HepG2 (cell line): Measurements from ENCODE around the gene H1-8. TPM values are rescaled to one million over a fixed set of nuclear protein-coding genes. Genes with fewer than 3 reads are reported as not detected.
A peak's percentile ranks its signal among the peaks of the same experiment; 100 is the strongest.

Experiments used
- BRCA1 ChIP-seq: sonication (generic); formaldehyde crosslinking; IDR thresholded peaks from 2 replicates; pipeline ENCODE4 v1.4.0; 2020; ENCODE audit warnings: missing genetic modification reagents
- E2F2 ChIP-seq: sonication (generic); formaldehyde crosslinking; IDR thresholded peaks from 2 replicates; pipeline ENCODE4 v1.4.0; 2020; ENCODE audit warnings: missing genetic modification reagents, borderline replicate concordance
- EED ChIP-seq: sonication (generic); formaldehyde crosslinking; IDR thresholded peaks from 2 replicates; pipeline ENCODE4 v1.5.0; 2020; ENCODE audit warnings: mild to moderate bottlenecking, missing genetic modification reagents
- FOXJ3 ChIP-seq: sonication (generic); formaldehyde crosslinking; IDR thresholded peaks from 2 replicates; pipeline ENCODE4 v1.4.0; 2020; ENCODE audit warnings: missing genetic modification reagents, mild to moderate bottlenecking, borderline replicate concordance
- GABPB1 ChIP-seq: IDR thresholded peaks from 2 replicates; pipeline ENCODE4 v1.6.1; 2016; ENCODE audit warnings: mild to moderate bottlenecking, missing genetic modification reagents, moderate library complexity, missing compliant biosample characterization
- LRRFIP1 ChIP-seq: sonication (generic); formaldehyde crosslinking; conservative IDR thresholded peaks from 2 replicates; pipeline ENCODE4 v1.4.0; 2020; ENCODE audit warnings: missing genetic modification reagents
- PAXIP1 ChIP-seq: sonication (generic); formaldehyde crosslinking; conservative IDR thresholded peaks from 2 replicates; pipeline ENCODE4 v1.4.0; 2020; ENCODE audit warnings: mild to moderate bottlenecking, missing genetic modification reagents, moderate library complexity
- RCOR2 ChIP-seq: IDR thresholded peaks from 2 replicates; pipeline ENCODE4 v1.6.1; 2016; ENCODE audit warnings: missing biosample characterization, missing genetic modification reagents
- SALL1 ChIP-seq: sonication (generic); formaldehyde crosslinking; IDR thresholded peaks from 2 replicates; pipeline ENCODE4 v1.8.0; 2022; ENCODE audit warnings: mild to moderate bottlenecking, missing genetic modification reagents
- SOX6 ChIP-seq, 2 experiments: fragments of 450-650 bp in 1 of 2; sonication (generic) in 1 of 2; formaldehyde crosslinking in 1 of 2; IDR thresholded peaks; 2 replicates each; pipeline versions ENCODE4 v1.4.0 to v1.6.1; 2017 to 2020; ENCODE audit warnings: antibody characterized with exemption in 1 of 2, mild to moderate bottlenecking in 1 of 2, missing genetic modification reagents in 1 of 2
- SRSF9 ChIP-seq: fragments of 200-400 bp; formaldehyde crosslinking; IDR thresholded peaks from 2 replicates; pipeline ENCODE4 v1.6.1; 2018; ENCODE audit warnings: borderline replicate concordance, mild to moderate bottlenecking, low read depth, low read length; ENCODE audit not compliant: insufficient read depth, poor library complexity, severe bottlenecking
- TEAD3 ChIP-seq: optimal IDR thresholded peaks from 2 replicates; pipeline ENCODE3; 2016; ENCODE audit warnings: borderline replicate concordance
- THAP11 ChIP-seq: IDR thresholded peaks from 2 replicates; pipeline ENCODE4 v1.6.1; 2016; ENCODE audit warnings: missing biosample characterization, missing genetic modification reagents
- ZBTB49 ChIP-seq: sonication (generic); formaldehyde crosslinking; IDR thresholded peaks from 2 replicates; pipeline ENCODE4 v1.4.0; 2020; ENCODE audit warnings: missing genetic modification reagents, borderline replicate concordance
- ZFP82 ChIP-seq: sonication (generic); formaldehyde crosslinking; IDR thresholded peaks from 2 replicates; pipeline ENCODE4 v1.5.1; 2020; ENCODE audit warnings: mild to moderate bottlenecking, missing genetic modification reagents, borderline replicate concordance
- ZKSCAN8 ChIP-seq: IDR thresholded peaks from 2 replicates; pipeline ENCODE4 v1.6.1; 2016; ENCODE audit warnings: borderline replicate concordance, missing genetic modification reagents, missing compliant biosample characterization
- ZNF501 ChIP-seq: sonication (generic); formaldehyde crosslinking; IDR thresholded peaks from 2 replicates; pipeline ENCODE4 v1.5.1; 2020; ENCODE audit warnings: mild to moderate bottlenecking, moderate library complexity, missing genetic modification reagents
- ZNF619 ChIP-seq: sonication (generic); formaldehyde crosslinking; IDR thresholded peaks from 2 replicates; pipeline ENCODE4 v1.4.0; 2020; ENCODE audit warnings: mild to moderate bottlenecking, missing genetic modification reagents
- ZNF761 ChIP-seq: sonication (generic); formaldehyde crosslinking; conservative IDR thresholded peaks from 2 replicates; pipeline ENCODE4 v1.4.0; 2020; ENCODE audit warnings: mild to moderate bottlenecking, missing genetic modification reagents
- polyA plus RNA-seq, 8 experiments: library from polyadenylated mRNA; depleted of rRNA in 3 of 8; stranded (reverse) in 7 of 8; unstranded in 1 of 8; fragments of >200 nt; fragmentation: Illumina TruSeq in 4 of 8; extraction: Trizol in 4 of 8; gene quantifications; 2 replicates each; pipeline versions ENCODE4 v1.2.1 to v1.2.3, GENCODE V29; 2011 to 2016; ENCODE audit warnings: low read depth in 4 of 8, missing spikeins in 1 of 8, mixed read lengths in 1 of 8; ENCODE audit not compliant: insufficient read depth in 1 of 8
- total RNA-seq, 5 experiments: library from RNA; depleted of rRNA; stranded (reverse); fragments of >200 nt; fragmentation: Illumina TruSeq; extraction: Trizol; gene quantifications; 2 replicates each; pipeline ENCODE4 v1.2.3, GENCODE V29; 2016; ENCODE audit warnings: low read depth in 1 of 5

H1-8 gene
- total and polyA plus RNA-seq, 2 of the 13 experiments (the other 11 are each of a cell fraction or from before 2014, with no cell fraction given): 0.08 TPM; not detected in 1

- TF ChIP-seq PAXIP1 (CRISPR knock-in tag) (peak; percentile 68), ZKSCAN8 (CRISPR knock-in tag) (peak; percentile 100), BRCA1 (CRISPR knock-in tag) (no peak), ZNF761 (no peak), LRRFIP1 (CRISPR knock-in tag) (no peak), EED (CRISPR knock-in tag) (no peak), SOX6 (IDR thresholded peaks at IDR 0.05) (no peak), SOX6 (CRISPR knock-in tag; IDR thresholded peaks at IDR 0.05) (peak; percentile 42; the same call in 1 of the 2 replicates), SRSF9 (no peak), ZFP82 (CRISPR knock-in tag) (no peak), SALL1 (peak; percentile 99), FOXJ3 (CRISPR knock-in tag) (peak; percentile 44; the same call in 1 of the 2 replicates), ZNF619 (no peak), ZNF501 (CRISPR knock-in tag) (peak; percentile 66; the same call in 1 of the 2 replicates), GABPB1 (CRISPR knock-in tag) (0 out of 2 replicates have a peak, but pooled peaks have one; percentile 46), ZBTB49 (CRISPR knock-in tag) (no peak), TEAD3 (CRISPR knock-in tag) (peak; percentile 72), E2F2 (CRISPR knock-in tag) (no peak), THAP11 (CRISPR knock-in tag) (peak; percentile 34; the same call in 1 of the 2 replicates), RCOR2 (CRISPR knock-in tag) (peak; percentile 42; the same call in 1 of the 2 replicates)
Measured at GRCh38 chr3:129576514-129577352, 33.8 kb downstream of the H1-8 start (continued).
